ENCODE measurements around the gene MYL6B. TPM values are rescaled to one million over a fixed set of nuclear protein-coding genes. Genes with fewer than 3 reads are reported as not detected.
"Not testable (repeated sequence)": the region's sequence is repeated elsewhere in the genome, so short reads cannot be mapped to it uniquely, and the experiment has no call there.

Gene MYL6B
- polyA plus RNA-seq, 3 donors from 2014 or later, result 1.5 to 12.9 (median 9.3) TPM

DNA sequence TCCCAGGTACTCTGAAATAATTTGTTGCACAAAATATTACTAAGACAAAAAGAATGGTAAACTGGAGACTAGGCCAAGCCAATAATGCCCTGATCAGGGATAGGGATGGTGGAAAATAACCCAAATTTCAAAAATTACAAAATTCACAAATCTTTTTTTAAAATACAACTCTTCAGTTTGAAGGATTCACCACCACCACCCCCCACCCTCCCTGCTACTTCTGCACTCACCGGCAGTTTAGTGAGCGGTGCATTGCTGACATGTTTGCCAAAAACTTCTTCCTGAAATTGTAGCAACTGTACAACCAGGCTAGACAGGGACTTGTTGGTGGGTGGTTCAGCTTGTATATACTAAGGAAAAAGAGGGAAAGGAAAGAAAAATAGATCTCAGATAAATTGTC, 34.6 kb downstream of the MYL6B start:
- Mint-ChIP-seq H3K4me1 (peaks cover 34 to 46% of the 10 kb centered on the region in 2 donors), H3K27me3 (ENCODE audit: low read depth in 3 of 3) (peaks cover 10 to 18% (median 16%) of the 10 kb centered on the region in 3 donors), H3K9me3 (no peaks in the 10 kb centered on the region), H3K36me3 (peaks cover 7 to 20% (median 8%) of the 10 kb centered on the region in 3 donors), H3K27ac (peak overlapping the region in 5 of 6 donors; percentile 55 to 91 (median 73)), H3K4me3 (peak overlapping the region in 4 of 5 donors; percentile 29 to 93 (median 68))
- DNase-seq, result no peak

DNA sequence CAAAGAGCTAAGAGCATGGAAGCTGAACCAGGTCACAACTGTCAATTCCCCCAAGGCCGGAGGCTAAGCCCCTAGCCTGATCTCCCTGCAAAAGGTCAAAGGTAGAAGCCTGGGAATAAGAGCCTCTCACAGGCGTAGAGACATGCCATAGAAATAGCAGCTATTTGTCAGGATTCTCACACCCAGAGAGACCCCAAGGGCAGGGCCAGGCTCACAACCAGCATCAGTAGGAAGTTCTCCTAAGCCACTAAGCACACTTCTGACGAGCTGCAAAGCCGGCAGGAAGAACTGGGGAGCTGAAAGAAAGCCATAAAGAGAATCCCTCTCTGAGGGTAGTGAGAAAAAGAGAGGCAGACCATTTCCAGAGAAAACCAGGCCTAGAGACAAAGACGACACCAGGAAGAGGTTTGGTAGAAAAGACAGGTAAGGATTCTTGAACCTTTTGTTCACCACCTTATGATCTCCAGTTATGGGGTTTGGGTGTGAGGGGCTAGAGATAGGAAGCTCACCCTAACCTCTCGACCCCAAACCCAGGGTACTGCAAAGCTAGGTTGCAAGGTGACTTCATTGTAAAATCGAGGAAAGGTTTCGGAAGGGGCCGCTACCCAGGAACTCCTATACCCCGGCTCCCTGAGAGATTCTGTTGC, 35.9 kb downstream of the MYL6B start:
- H3K4me3 Mint-ChIP-seq, result peak overlapping the region; percentile 86 to 98 (median 89)
- H3K4me1 Mint-ChIP-seq, result peaks cover 42 to 56% of the 10 kb centered on the region in 2 donors
- peaks cover 10 to 18% (median 16%) of the 10 kb centered on the region in 3 donors for H3K27me3 Mint-ChIP-seq (ENCODE audit: low read depth in 3 of 3)
- DNase-seq, result peak in 1 of 3 donors; percentile 16
- H3K36me3 Mint-ChIP-seq, result peaks cover 7 to 19% (median 8%) of the 10 kb centered on the region in 3 donors
- H3K9me3 Mint-ChIP-seq, result no peaks in the 10 kb centered on the region
- peak overlapping the region; percentile 73 to 99 (median 91) for H3K27ac Mint-ChIP-seq

DNA sequence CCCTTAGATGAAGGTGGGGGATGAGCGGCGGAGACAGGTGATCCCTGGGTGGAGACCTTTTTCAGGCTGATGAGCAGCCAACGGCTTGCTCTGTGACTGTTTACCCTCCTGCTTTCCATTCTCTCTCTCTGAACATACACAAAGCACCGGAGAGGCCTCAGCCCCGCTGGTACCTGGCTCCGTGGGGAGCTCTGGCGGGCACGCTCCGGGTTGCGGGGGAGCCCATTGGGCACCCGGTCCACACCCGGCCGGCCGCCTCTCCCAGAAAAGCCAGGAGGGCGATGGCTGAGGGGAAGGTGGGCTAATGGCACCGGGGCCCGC, 36.4 kb downstream of the MYL6B start:
- Mint-ChIP-seq H3K36me3 (peaks cover 7 to 16% (median 8%) of the 10 kb centered on the region in 3 donors), H3K4me3 (peak overlapping the region; percentile 86 to 98 (median 89)), H3K4me1 (peaks cover 43 to 60% of the 10 kb centered on the region in 2 donors), H3K27ac (peak overlapping the region; percentile 73 to 99 (median 91)), H3K9me3 (no peaks in the 10 kb centered on the region), H3K27me3 (ENCODE audit: low read depth in 3 of 3) (peaks cover 10 to 18% (median 17%) of the 10 kb centered on the region in 3 donors)
- peak in 1 of 3 donors; percentile 22 for DNase-seq

DNA sequence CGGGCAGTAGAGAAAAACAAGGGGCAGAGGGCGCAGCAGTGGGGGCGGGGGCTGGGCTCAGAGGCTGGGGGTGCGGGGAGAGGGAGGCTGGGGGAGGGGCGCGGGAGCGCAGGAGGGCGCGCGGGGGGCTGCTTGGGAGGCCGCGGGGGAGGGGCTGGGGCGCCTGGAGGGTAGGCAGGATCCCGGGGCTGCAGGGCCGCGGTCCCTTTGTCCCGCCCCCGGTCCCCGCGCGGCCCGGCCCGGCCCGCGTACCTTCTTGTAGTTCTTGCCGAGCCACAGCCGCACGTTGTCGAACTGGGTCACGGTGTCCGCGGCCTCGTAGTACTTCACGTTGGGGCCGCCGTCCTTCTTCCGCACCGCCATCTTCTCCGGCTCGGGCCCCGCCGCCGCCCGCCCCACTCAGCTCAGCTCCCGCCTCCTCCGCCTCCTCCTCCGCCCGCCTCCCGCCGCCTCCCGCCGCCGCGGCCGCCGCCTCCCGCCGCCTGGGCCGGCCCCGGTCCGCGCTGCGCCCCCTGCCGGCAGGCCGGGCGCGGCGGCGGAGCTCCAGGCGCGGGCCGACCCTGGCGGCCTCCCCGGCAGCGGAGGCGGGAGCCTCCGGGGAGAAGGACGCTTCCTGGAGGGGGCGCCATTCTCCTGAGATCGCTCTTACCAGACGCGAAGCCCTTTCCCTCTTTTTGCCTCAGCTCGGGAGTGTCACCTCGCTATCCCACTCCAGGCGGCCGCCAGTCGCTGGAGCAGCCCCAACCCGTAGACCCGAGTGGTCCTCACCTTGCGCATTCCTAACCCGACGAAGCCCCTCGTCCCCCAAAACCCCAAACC, 36.9 kb downstream of the MYL6B start, which contains the start of gene SMARCC2:
Gene SMARCC2 (minus strand): TSS at position 385 of the 819 bp plus-strand sequence. CDS start 22 bp downstream, at position 363.
- Mint-ChIP-seq H3K27me3 (ENCODE audit: low read depth in 3 of 3) (peaks cover 10 to 18% (median 17%) of the 10 kb centered on the region in 3 donors), H3K9me3 (no peaks in the 10 kb centered on the region), H3K4me1 (peaks cover 43 to 60% of the 10 kb centered on the region in 2 donors), H3K36me3 (peaks cover 6 to 12% (median 8%) of the 10 kb centered on the region in 3 donors), H3K27ac (peak within 1 kb of the TSS; percentile 93 to 99 (median 96)), H3K4me3 (peak within 1 kb of the TSS; percentile 92 to 98 (median 97))
- DNase-seq, result peak; percentile 84 to 88 (median 86)

DNA sequence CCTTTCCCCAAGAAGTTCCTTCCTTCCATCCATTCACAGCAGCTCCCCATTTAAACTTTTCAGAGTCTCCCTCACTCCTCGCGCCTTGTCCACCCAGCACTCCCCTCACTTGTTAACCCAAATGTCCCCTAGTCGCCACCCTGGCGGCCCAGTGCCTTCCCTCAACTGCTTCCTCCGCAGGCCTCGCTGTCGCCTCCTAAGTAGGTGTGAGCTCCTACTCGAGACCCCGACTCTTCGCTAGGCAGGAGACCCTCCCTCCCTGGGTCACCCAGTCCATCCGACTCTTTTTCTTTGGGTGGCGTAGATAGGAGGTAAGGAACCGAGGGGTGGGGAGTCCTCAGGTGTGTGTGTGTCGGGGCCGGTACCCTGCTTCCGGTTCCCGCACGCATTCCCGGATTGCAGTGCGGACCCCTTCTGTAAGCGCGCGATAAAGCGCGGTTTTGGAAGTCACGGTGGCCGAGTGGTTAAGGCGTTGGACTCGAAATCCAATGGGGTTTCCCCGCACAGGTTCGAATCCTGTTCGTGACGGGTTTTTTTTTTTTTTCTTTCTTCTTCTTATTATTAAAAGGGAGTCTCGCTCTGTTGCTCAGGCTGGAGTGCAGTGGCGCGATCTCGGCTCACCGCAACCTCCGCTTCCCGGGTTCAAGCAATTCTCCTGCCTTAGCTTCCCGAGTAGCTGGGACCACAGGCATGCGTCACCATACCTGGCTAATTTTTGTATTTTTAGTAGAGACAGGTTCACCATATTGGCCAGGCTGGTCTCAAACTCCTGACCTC, 37.7 kb downstream of the MYL6B start:
- peak; percentile 72 to 74 (median 74) for DNase-seq
- H3K4me1 Mint-ChIP-seq, result peaks cover 43 to 60% of the 10 kb centered on the region in 2 donors
- H3K27ac Mint-ChIP-seq, result peak overlapping the region; percentile 92 to 98 (median 96)
- H3K4me3 Mint-ChIP-seq, result peak overlapping the region; percentile 92 to 98 (median 97)
- peaks cover 10 to 18% (median 17%) of the 10 kb centered on the region in 3 donors for H3K27me3 Mint-ChIP-seq (ENCODE audit: low read depth in 3 of 3)
- no peaks in the 10 kb centered on the region for H3K9me3 Mint-ChIP-seq
- peaks cover 3 to 4% (median 4%) of the 10 kb centered on the region in 3 donors for H3K36me3 Mint-ChIP-seq

DNA sequence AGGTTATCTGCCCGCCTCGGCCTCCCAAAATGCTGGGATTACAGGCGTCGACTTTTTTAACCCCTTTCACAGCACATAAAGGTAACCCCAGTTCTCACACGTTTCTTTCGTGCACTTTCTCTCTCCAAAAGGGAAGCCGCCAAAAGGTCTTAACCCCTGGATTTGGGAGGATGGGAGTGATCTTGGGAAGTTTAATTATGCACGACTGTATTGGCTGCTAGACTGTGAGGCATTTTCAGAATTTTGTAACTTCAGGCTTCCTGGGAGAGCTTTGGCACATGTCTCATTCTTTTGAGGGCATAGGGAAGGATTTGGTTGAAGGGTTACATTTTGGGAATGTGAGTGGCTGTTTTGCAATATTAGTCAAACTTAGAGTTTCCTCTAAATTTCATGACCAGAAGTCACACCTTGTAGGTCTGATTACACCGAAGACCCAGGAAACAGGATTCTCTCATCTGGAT, 38.3 kb downstream of the MYL6B start:
- DNase-seq, result no peak
- Mint-ChIP-seq H3K27me3 (ENCODE audit: low read depth in 3 of 3) (peaks cover 10 to 18% (median 17%) of the 10 kb centered on the region in 3 donors), H3K36me3 (peaks cover 2 to 4% (median 4%) of the 10 kb centered on the region in 3 donors), H3K27ac (peak overlapping the region; percentile 92 to 98 (median 96)), H3K4me1 (peaks cover 43 to 58% of the 10 kb centered on the region in 2 donors), H3K9me3 (no peaks in the 10 kb centered on the region), H3K4me3 (peak overlapping the region; percentile 92 to 98 (median 97))

DNA sequence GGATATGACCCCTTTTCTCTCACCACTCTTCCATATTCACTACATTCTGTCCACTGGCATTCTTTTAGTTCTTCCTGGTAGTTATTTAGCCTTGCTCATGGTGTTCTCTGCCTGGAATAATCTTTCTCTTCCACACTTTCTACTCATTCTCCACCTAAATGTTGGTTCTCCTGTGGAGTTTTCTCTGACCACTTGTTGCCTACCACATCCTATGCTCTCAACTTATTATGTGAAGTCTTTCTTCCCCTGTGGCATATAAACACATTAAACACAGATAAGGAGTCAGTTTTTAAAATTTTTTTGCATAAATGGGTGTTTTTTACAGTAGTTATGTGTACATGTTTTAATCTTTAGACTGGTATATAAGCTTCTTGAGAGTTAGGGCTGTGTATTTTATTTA, 40.2 kb downstream of the MYL6B start:
- Mint-ChIP-seq H3K27ac (peak overlapping the region in 5 of 6 donors; percentile 12 to 88 (median 41)), H3K9me3 (no peaks in the 10 kb centered on the region), H3K36me3 (peaks cover 0 to 4% (median 0%) of the 10 kb centered on the region in 3 donors), H3K27me3 (ENCODE audit: low read depth in 3 of 3) (peaks cover 10 to 18% (median 17%) of the 10 kb centered on the region in 3 donors), H3K4me1 (peaks cover 33 to 43% of the 10 kb centered on the region in 2 donors), H3K4me3 (peak overlapping the region; percentile 12 to 46 (median 37))
- DNase-seq, result peak in 1 of 3 donors; percentile 12

DNA sequence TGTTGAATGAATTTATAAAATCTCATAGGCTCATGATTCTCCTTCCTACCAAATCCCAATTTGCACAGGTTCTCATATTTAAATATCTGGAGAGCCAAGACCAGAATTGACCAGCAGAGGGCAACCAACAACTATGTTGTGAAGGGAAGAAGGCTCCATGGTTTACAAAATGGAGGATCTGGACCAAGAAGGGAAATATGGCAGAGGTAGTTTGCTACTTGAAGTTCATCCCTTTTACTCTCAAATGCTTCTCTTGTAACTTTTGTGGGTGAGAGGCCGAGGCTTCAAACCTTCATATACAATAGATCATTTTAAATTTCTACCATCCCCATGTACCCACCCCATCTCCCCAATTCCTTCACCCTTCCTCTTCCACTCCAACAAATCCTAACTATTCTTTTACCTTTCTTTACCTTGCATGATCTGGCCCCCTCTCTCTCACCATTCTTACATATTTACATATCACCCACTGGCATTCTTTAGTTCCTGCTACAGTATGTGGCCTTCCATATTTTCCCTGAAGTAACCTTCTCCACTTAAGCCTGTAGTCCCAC, 40.7 kb downstream of the MYL6B start:
- peak overlapping the region; percentile 12 to 46 (median 37) for H3K4me3 Mint-ChIP-seq
- H3K27ac Mint-ChIP-seq, result peak overlapping the region in 4 of 6 donors; percentile 36 to 88 (median 62)
- DNase-seq, result peak; percentile 67 to 75 (median 72)
- peaks cover 0 to 4% (median 0%) of the 10 kb centered on the region in 3 donors for H3K36me3 Mint-ChIP-seq
- peaks cover 28 to 37% of the 10 kb centered on the region in 2 donors for H3K4me1 Mint-ChIP-seq
- no peaks in the 10 kb centered on the region for H3K9me3 Mint-ChIP-seq
- H3K27me3 Mint-ChIP-seq (ENCODE audit: low read depth in 3 of 3), result peaks cover 10 to 18% (median 17%) of the 10 kb centered on the region in 3 donors

DNA sequence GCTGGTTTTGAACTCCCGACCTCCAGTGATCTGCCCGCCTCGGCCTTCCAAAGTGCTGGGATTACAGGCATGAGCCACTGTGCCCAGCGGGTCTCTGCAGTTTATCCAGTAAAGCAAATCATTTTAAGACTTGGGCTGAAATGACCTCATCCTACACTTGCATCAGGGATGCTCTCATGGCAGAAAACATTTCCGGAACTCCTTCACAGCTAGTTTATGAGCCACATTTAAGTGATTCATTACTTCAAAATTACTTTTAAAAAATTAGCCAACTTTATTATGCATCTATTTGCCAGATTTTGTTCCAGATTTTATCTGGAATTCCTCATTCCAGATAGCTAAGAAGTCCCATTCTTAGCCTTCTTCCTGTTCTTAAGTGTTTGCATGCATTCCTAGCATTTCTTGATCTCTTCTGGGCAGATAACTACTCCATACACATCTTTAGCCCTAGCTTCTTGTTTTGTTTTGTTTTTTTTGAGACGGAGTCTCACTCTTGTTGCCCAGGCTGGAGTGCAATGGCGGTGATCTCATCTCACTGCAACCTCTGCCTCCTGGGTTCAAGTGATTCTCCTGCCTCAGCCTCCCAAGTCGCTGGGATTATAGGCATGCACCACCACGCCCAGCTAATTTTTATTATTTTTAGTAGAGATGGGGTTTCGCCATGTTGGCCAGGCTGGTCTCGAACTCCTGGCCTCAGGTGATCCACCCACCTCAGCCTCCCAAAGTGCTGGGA, 44.6 kb downstream of the MYL6B start:
- not testable (repeated sequence) for DNase-seq; H3K27ac Mint-ChIP-seq; H3K36me3 Mint-ChIP-seq; H3K9me3 Mint-ChIP-seq; H3K27me3 Mint-ChIP-seq (ENCODE audit: low read depth in 3 of 3); H3K4me3 Mint-ChIP-seq
- peaks cover 9 to 13% of the 10 kb centered on the region in 2 donors for H3K4me1 Mint-ChIP-seq

DNA sequence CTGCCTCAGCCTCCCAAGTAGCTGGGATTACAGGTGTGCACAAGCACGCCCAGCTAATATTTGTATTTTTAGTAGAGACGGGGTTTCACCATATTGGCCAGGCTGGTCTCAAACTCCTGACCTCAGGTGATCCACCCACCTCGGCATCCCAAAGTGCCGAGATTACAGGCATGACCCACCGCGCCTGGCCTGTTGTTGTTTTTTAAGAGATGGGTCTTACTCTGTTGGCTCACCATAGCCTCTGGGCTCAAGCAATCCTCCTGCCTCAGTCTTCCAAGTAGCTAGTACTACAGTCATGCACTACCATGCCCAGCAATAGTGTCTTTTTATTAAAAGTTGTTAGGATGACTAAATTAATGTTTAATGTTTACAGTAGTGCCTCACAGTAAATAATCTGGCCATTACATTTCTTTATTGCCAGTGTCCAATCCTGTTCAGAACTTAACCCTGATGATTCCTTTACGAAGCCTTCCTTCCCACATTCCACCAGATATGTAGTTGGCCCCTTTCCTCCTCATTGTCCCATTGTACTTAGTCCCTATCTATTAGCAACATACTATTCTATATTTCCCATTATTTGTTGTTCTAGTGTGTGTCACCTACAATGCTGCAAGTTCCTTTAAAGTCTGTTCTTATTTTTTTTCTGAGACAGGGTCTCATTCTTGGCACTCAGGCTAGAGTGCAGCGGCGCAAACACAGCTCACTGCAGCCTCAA, 45.7 kb downstream of the MYL6B start:
- Mint-ChIP-seq H3K9me3 (no peaks in the 10 kb centered on the region), H3K4me3 (no peak overlapping the region), H3K27ac (peak overlapping the region in 1 of 6 donors; percentile 5), H3K4me1 (peaks cover 3 to 10% of the 10 kb centered on the region in 2 donors), H3K27me3 (ENCODE audit: low read depth in 3 of 3) (peaks cover 0 to 3% (median 0%) of the 10 kb centered on the region in 3 donors), H3K36me3 (peaks cover 0 to 4% (median 0%) of the 10 kb centered on the region in 3 donors)
- DNase-seq, result no peak

DNA sequence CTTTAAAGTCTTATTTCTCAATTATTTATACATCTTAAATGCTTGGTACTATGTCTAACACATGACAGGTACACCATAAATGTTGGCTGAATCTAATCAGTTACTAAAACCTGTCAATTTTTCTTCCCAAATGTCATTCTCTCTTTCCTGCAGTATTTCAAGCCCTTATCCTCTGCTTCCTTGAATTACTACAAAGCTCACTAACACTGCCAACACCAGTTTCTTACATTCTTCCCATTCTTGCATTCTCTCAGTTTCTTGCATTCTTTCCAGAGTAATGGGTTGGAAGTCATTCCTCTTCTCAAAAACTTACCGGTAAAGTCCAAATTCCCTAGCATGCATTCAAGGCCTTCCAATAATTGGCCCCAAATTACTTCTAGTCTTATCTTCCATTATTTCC, 46.4 kb downstream of the MYL6B start:
- Mint-ChIP-seq H3K27ac (peak overlapping the region in 1 of 6 donors; percentile 17), H3K4me3 (no peak overlapping the region), H3K36me3 (peaks cover 0 to 4% (median 0%) of the 10 kb centered on the region in 3 donors), H3K4me1 (peaks cover 0 to 5% of the 10 kb centered on the region in 2 donors), H3K9me3 (no peaks in the 10 kb centered on the region), H3K27me3 (ENCODE audit: low read depth in 3 of 3) (peaks cover 0 to 1% (median 0%) of the 10 kb centered on the region in 3 donors)
- no peak for DNase-seq

DNA sequence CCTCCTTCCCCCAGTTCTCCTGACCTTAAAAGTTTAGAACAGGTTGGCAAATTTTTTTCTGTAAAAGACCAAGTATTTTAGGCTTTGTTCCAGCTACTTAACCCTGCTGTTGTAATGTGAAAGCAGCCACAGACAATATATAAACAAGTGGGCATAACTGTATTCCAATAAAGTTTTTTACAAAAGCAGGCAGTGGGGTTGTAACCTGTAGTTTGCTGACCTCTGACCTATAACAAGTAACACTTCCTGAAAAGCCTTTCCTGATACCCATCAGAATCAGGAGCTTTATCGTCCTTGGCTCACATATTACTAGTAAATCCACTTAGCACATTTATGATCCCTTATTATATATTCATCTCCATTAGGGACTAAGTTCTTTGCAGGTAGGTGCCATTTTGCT, 50.0 kb downstream of the MYL6B start:
- no peaks in the 10 kb centered on the region for H3K9me3 Mint-ChIP-seq
- peaks cover 0 to 1% (median 0%) of the 10 kb centered on the region in 3 donors for H3K27me3 Mint-ChIP-seq (ENCODE audit: low read depth in 3 of 3)
- DNase-seq, result no peak
- H3K4me1 Mint-ChIP-seq, result peaks cover 0 to 5% of the 10 kb centered on the region in 2 donors
- H3K4me3 Mint-ChIP-seq, result no peak overlapping the region
- peaks cover 5 to 13% (median 10%) of the 10 kb centered on the region in 3 donors for H3K36me3 Mint-ChIP-seq
- peak overlapping the region in 3 of 6 donors; percentile 1 to 57 (median 20) for H3K27ac Mint-ChIP-seq
